ENCODE measurements around the gene DDA1. TPM values are rescaled to one million over a fixed set of nuclear protein-coding genes. Genes with fewer than 3 reads are reported as not detected.

The DDA1 gene
- total and polyA plus RNA-seq, 10 of the 15 experiments (the other 5 are each of a cell fraction or from before 2014, with no cell fraction given), result 0.76 to 71.0 (median 39.4) TPM

DNA sequence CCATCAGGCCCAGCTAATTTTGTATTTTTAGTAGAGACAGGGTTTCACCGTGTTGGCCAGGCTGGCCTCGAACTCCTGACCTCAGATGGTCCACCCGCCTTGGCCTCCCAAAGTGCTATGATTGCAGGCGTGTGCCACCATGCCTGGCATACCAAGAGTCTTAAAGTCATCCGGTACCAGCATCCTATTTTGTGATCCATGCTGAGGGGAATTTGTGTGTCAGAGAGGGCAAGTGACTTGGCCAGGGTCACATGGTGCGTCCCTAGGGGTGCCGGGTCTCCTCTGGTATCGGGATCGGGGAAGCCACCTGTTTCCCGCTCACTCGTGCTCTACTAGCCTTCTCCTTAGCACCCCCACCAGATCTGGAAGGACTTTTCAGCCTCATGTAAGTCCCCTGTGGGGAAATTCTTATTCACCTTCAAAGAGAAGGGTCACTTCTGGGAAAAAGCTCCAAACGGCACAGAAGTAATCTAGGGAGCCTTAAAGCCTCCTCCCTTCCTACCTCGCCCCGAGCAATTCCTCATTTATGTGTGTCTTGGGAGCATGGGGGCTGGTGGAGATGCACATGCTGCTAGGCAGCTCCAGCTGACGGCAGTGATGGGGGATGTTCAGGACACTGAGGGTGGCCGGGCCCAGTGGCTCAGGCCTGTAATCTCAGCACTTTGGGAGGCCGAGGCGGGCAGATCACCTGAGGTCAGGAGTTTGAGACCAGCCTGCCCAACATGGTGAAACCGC lies 33.8 kb upstream of the DDA1 start:
- no peaks in the 10 kb centered on the region for H3K79me2 ChIP-seq (ENCODE audit: control insufficient read depth, insufficient read depth, low read length)
- DNase-seq (ENCODE audit: low read depth, low spot score) (no peak), FAIRE-seq (no peak), ATAC-seq (no peak)
- RAD21 ChIA-PET (ENCODE audit: unreplicated experiment), result no interaction called here
- H3K36me3 ChIP-seq (ENCODE audit: control insufficient read depth in 2 of 2, insufficient read depth in 2 of 2, low read length in 1 of 2), result peaks cover 12 to 15% of the 10 kb centered on the region in 2 experiments; a peak in 3 of 4 replicates
- H3K9me3 ChIP-seq (replicated peaks; ENCODE audit: control insufficient read depth, insufficient read depth, low read length), result no peaks in the 10 kb centered on the region
- no peak overlapping the region for H3K4me3 ChIP-seq
- H4K20me1 ChIP-seq (ENCODE audit: control insufficient read depth, insufficient read depth), result no peaks in the 10 kb centered on the region
- H2AFZ ChIP-seq (ENCODE audit: control insufficient read depth, low read depth, low read length), result no peak overlapping the region
- POLR2A ChIA-PET, result no interaction called here
- intact Hi-C loops (cut with micrococcal nuclease; ENCODE audit: unreplicated experiment) (no loop called here), in situ Hi-C loops (cut with MboI) (no loop called here)
- H3K27me3 ChIP-seq (replicated peaks in 1 of 2; ENCODE audit: control insufficient read depth in 2 of 2, insufficient read depth in 2 of 2, low read length in 1 of 2), result no peaks in the 10 kb centered on the region
- no peaks in the 10 kb centered on the region for H3K4me1 ChIP-seq (ENCODE audit: control insufficient read depth, insufficient read depth, low read length)
- WGBS (ENCODE audit: insufficient coverage, insufficient replicate concordance, low lambda C conversion rate, missing lambda C conversion rate), result 94% methylated on average over 19 of the region's 19 CpGs
- TF ChIP-seq ZSCAN29 (IDR thresholded peaks at IDR 0.05) (no peak), LARP7 (IDR thresholded peaks at IDR 0.05) (no peak), PAX8 (IDR thresholded peaks at IDR 0.05) (no peak), RELA (IDR thresholded peaks at IDR 0.05; ENCODE audit: borderline replicate concordance, partially characterized antibody) (no peak), RCOR1 (conservative IDR thresholded peaks at IDR 0.05; ENCODE audit: low read depth, low read length) (no peak), DPF2 (IDR thresholded peaks at IDR 0.05) (no peak), SMAD5 (IDR thresholded peaks at IDR 0.05; ENCODE audit: low read depth) (no peak), POU2F2 (IDR thresholded peaks at IDR 0.05; ENCODE audit: borderline replicate concordance, low read depth, low read length) (no peak), ZNF217 (IDR thresholded peaks at IDR 0.05) (no peak), CREM (IDR thresholded peaks at IDR 0.05; ENCODE audit: low read depth) (no peak), ZNF384 (IDR thresholded peaks at IDR 0.05; ENCODE audit: borderline replicate concordance, low read depth, low read length) (no peak), MLLT1 (IDR thresholded peaks at IDR 0.05) (no peak), CBX3 (IDR thresholded peaks at IDR 0.05; ENCODE audit: borderline replicate concordance, low read depth) (no peak), POLR2A (IDR thresholded peaks at IDR 0.05; ENCODE audit: low read depth, low read length) (no peak), KLF5 (IDR thresholded peaks at IDR 0.05; ENCODE audit: partially characterized antibody) (no peak), MTA3 (IDR thresholded peaks at IDR 0.05; ENCODE audit: borderline replicate concordance, low read length) (no peak), BCLAF1 (IDR thresholded peaks at IDR 0.05) (no peak), SREBF2 (IDR thresholded peaks at IDR 0.05; ENCODE audit: low read length) (no peak)
- TF ChIP-seq, protein P1, sequence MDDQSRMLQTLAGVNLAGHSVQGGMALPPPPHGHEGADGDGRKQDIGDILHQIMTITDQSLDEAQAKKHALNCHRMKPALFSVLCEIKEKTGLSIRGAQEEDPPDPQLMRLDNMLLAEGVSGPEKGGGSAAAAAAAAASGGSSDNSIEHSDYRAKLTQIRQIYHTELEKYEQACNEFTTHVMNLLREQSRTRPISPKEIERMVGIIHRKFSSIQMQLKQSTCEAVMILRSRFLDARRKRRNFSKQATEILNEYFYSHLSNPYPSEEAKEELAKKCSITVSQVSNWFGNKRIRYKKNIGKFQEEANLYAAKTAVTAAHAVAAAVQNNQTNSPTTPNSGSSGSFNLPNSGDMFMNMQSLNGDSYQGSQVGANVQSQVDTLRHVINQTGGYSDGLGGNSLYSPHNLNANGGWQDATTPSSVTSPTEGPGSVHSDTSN (IDR thresholded peaks at IDR 0.05; ENCODE audit: insufficient replicate concordance, low read depth, low read length), result no peak
- no peak overlapping the region for H3K27ac ChIP-seq (ENCODE audit: control insufficient read depth, insufficient read depth)
- SMC1A ChIA-PET (ENCODE audit: uncharacterized antibody, unreplicated experiment), result no interaction called here
- no peak overlapping the region for H3K4me2 ChIP-seq (ENCODE audit: control insufficient read depth, insufficient read depth)
- CTCF ChIA-PET, result no interaction called here
- no peak overlapping the region for H3K9ac ChIP-seq (ENCODE audit: control insufficient read depth, insufficient read depth, low read length)
- no TSS peak for BruUV-seq (replicated peaks)

All from GM12878 (cell line).